ENCODE data around the gene DUSP15.

The DUSP15 gene

DNA sequence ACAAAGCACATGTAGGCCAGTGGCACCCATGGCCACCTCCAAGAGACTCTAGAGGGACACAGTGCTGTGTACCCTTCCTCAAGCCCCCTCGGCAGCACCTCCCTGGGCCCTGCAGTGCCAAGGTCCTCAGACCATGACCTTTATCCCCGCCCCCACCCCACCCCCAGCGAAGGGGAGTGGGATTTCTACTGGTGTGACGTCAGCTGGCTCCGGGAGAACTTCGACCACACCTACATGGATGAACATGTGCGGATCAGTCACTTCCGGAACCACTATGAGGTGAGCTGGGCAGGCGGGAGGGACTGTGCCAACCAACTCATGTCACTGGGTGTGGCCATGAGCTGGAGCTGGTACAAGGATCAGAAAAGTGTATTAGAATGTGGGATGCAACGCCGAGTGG is 38.1 kb upstream of the DUSP15 start:
- DNase-seq (ENCODE audit: extremely low read depth, insufficient read length), result no peak
- H3K27me3 ChIP-seq (replicated peaks; ENCODE audit: control insufficient read depth, insufficient read depth, low read length), result no peaks in the 10 kb centered on the region
- H3K4me3 ChIP-seq (replicated peaks; ENCODE audit: low read depth, low read length), result no peak overlapping the region
- no peak for TF ChIP-seq CTCF (IDR thresholded peaks at IDR 0.05; ENCODE audit: insufficient read depth, low read length, poor library complexity, severe bottlenecking)
- H3K36me3 ChIP-seq (ENCODE audit: control insufficient read depth, insufficient read depth, low read length), result no peaks in the 10 kb centered on the region

DNA sequence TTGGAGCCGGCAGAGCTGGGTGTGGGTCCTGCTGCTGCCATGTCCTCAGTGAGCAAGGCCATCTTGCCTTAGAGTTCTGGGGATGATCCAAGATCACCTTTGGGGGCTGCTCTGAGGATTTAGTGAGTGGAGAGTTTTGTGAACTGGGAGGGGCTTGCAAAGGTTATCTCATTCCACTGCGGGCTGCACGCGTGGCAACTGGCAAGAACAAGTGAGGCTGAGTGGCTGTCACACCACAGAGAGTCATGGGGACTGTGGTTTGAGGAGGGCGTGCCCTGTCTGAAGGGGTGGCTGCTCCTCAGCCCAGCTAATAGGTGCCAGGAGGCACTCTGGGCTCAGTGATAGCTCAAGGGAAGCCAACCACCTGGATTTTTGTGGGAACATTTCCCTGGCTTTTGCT is 37.7 kb upstream of the DUSP15 start:
- Histone ChIP-seq H3K27me3 (replicated peaks; ENCODE audit: control insufficient read depth, insufficient read depth, low read length) (no peaks in the 10 kb centered on the region), H3K4me3 (replicated peaks; ENCODE audit: low read depth, low read length) (no peak overlapping the region), H3K36me3 (ENCODE audit: control insufficient read depth, insufficient read depth, low read length) (no peaks in the 10 kb centered on the region)
- DNase-seq (ENCODE audit: extremely low read depth, insufficient read length), result no peak
- no peak for TF ChIP-seq CTCF (IDR thresholded peaks at IDR 0.05; ENCODE audit: insufficient read depth, low read length, poor library complexity, severe bottlenecking)

DNA sequence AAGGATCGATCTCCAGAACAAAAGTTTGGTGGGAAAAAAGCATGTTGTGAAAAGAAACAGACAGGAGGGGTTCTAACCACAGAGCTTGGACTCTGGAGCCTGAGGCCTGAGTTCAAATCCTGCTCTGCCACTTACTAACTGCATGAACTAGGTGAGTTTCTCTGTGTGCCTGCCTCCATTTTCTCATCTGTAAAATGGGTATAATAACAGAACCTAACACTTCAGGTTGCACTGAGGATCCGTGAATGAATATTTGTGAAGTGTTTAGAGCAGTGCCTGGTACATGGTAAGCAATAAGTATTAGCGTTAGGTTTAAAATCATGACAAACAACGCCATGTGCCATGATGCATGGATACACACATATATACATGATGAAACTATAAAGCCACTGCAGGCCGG is 36.7 kb upstream of the DUSP15 start:
- DNase-seq (ENCODE audit: extremely low read depth, insufficient read length), result no peak
- TF ChIP-seq CTCF (IDR thresholded peaks at IDR 0.05; ENCODE audit: insufficient read depth, low read length, poor library complexity, severe bottlenecking), result no peak
- H3K36me3 ChIP-seq (ENCODE audit: control insufficient read depth, insufficient read depth, low read length), result no peaks in the 10 kb centered on the region
- H3K4me3 ChIP-seq (replicated peaks; ENCODE audit: low read depth, low read length), result no peak overlapping the region
- H3K27me3 ChIP-seq (replicated peaks; ENCODE audit: control insufficient read depth, insufficient read depth, low read length), result no peaks in the 10 kb centered on the region

DNA sequence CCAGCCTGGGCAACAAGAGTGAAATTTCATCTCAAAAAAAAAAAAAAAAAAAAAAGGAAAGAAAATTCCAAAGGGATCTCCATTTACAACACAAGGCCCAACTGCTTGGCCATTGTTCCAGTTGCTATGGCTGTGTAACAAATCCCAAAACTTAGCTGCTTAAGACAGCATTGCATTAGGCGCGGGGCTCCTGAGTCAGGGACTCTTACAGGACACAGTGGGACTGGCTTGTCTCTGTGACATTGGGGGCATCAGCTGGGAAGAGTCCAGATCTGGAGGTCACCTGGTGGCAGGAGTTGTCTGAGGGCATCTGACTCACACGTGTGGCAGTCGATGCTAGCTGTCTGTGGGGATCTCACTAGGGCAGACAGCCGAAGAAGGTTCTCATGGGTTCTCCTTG is 35.7 kb upstream of the DUSP15 start:
- no peak for DNase-seq (ENCODE audit: extremely low read depth, insufficient read length)
- no peak for TF ChIP-seq CTCF (IDR thresholded peaks at IDR 0.05; ENCODE audit: insufficient read depth, low read length, poor library complexity, severe bottlenecking)
- no peaks in the 10 kb centered on the region for H3K27me3 ChIP-seq (replicated peaks; ENCODE audit: control insufficient read depth, insufficient read depth, low read length)
- H3K36me3 ChIP-seq (ENCODE audit: control insufficient read depth, insufficient read depth, low read length), result no peaks in the 10 kb centered on the region
- no peak overlapping the region for H3K4me3 ChIP-seq (replicated peaks; ENCODE audit: low read depth, low read length)

DNA sequence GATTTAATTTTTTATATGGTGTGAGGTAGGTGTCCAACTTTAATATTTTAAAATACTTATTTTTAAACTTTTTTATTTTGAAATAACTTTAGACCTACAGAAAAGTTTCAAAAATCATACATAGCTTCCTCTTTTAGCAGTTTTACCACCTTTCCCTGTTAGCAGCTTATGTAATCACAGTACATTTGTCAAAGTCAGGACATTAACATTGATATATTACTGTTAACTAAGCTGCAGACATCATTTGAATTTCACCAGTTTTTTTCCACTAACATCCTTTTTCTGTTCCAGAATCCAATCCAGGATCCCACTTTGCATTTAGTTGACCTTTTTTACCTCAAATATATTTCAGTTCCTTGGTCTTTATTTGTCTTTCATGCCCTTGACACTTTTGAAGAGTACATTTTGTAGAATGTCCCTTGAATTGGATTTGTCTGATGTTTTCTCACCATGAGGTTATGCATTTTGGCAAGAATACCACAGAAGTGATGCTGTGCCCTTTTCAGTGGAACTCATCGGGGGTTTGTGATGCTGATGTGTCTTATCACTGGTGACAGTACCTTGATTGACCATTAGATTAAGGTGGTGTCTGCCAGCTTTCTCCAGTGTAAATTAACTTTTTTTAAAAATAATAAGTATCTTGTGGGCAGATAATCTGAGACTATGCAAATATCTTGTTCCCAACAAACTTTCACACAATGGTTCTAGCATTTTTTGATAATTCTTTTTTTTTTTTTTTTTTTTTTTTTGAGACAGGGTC is 33.5 kb upstream of the DUSP15 start:
- H3K4me3 ChIP-seq (replicated peaks; ENCODE audit: low read depth, low read length), result no peak overlapping the region
- no peaks in the 10 kb centered on the region for H3K27me3 ChIP-seq (replicated peaks; ENCODE audit: control insufficient read depth, insufficient read depth, low read length)
- no peak for DNase-seq (ENCODE audit: extremely low read depth, insufficient read length)
- TF ChIP-seq CTCF (IDR thresholded peaks at IDR 0.05; ENCODE audit: insufficient read depth, low read length, poor library complexity, severe bottlenecking), result no peak
- H3K36me3 ChIP-seq (ENCODE audit: control insufficient read depth, insufficient read depth, low read length), result no peaks in the 10 kb centered on the region

DNA sequence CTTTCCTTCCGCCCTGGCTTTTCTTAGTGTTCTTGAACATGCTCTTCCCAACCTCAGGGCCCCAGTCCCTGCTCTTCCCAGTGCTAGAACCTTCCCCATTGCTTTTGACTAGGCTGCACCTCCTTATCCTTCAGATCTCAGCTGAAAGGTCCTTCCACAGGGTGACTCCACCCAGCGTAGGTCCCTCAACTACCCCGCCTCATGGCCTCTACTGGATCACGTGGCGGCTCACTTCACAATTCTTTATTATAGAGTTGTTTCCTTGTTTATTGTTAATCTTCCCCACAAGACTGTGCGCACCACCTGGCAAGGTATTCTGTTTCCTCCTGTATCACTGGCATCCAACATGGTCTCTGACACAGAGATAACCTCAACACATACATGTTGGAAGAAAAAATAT is 31.3 kb upstream of the DUSP15 start:
- Histone ChIP-seq H3K27me3 (replicated peaks; ENCODE audit: control insufficient read depth, insufficient read depth, low read length) (no peaks in the 10 kb centered on the region), H3K36me3 (ENCODE audit: control insufficient read depth, insufficient read depth, low read length) (no peaks in the 10 kb centered on the region), H3K4me3 (replicated peaks; ENCODE audit: low read depth, low read length) (no peak overlapping the region)
- TF ChIP-seq CTCF (IDR thresholded peaks at IDR 0.05; ENCODE audit: insufficient read depth, low read length, poor library complexity, severe bottlenecking), result no peak
- DNase-seq (ENCODE audit: extremely low read depth, insufficient read length), result no peak

All from GM06990 (cell line).